GM19438 (cell line): ENCODE measurements around the gene ICAM3.

Experiments
- ATAC-seq: cut with Tn5 transposase; IDR thresholded peaks from one replicate; pipeline ENCODE4 v1.9.1; 2021; ENCODE audit warnings: low read depth; ENCODE audit not compliant: unreplicated experiment

Gene ICAM3

DNA sequence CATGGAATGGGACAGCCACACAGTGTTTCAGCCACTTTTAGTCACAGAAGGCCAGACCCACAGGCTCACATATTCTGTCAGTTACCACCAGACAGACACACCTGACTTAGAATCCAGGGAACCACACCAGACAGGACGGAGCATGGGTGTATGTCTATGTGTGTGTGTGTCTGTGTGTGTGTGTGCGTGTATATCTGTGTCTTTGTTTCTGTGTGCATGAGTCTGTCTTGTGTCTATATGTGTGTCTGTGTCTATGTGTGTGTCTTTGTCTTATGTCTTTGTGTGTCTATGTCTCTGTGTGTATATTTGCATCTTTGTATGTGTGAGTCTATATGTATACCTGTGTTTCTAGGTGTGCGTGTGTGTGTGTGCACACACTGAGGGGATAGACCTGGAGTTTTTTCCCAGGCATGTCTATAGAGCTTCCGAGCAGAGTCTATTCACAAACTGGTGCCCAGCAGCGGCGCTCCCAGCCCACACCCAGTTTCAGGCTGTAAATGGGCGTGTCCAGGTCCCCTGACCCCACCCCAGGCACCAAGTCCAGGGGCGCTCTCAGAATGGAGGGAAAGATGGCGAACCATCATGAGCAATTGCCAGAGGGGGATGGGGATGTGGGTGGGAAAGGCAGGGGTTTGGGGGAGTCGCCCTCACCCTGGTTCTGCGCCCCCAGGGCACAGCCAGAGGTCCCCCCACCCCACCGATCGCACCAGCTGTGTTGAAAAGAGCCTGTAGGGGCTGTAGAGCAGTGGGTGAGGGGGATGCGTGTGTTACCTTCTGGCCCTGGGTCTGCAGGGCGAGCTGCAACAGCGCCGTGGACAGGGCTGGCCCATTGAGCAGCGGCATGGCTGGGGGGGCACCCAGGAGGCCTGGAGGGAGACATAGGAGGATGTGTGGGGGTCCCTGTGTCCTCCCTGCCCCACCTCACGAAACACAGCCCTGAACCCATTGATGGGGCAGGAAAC is 17.3 kb downstream of the ICAM3 start:
- no peak for ATAC-seq

DNA sequence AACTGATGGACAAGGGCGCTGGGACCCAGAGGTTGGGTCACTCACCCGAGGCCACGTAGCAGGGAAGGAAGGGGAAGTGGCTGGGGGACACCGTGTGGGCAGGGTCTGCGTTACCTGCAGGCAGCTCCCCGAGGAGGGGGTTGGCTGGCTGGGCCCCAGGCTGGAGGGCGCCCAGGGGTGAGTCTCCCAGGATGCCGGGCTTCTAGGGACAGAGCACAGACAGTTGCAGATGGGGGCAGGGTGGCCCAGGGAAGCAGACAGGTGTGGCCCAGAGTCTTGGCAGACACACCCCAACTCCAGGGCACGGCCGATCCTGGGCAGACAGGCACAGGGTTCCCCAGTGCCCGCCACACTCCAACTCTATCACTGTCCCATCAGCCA is 18.0 kb downstream of the ICAM3 start:
- ATAC-seq, result no peak

DNA sequence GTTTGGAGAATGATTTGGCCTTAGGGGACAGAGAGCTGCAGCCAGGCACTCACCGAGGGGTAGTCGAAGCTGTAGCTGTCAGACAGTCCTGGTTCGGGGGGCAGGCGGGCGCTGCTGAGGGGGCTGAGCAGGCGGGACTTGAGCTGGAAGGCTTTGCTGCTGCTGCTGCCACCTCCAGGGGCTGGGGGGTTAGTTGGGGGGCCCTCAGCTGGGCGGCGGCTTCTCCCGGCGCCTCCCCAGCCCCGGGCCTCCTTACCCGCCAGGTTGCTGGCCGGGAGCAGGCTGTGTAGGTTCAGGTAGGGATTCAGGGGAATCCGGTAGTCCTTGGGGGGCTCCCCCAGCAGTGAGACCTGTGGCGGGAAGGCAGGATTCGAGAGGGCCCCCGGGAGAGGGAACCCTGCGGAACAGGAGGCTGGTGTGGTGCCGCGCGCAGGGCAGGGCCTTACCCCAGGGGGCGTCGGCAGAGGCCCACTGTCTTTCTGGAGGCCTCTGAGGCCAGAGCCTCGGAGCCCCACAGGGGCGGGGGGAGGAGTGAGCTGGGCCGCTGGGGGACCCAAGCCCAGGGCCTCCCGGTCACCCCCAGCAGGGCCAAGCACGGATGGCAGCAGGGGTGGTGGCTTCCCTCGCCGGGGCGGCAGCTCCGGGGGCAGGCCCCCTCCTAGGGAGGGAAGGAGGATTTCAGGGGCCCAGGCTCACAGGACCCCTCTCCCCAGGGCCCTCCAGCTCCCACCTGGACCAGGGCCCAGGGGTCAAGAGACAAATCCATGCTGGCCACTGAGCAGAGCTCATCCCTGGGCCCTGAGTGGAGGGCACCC is 18.6 kb downstream of the ICAM3 start:
- ATAC-seq, result no peak

DNA sequence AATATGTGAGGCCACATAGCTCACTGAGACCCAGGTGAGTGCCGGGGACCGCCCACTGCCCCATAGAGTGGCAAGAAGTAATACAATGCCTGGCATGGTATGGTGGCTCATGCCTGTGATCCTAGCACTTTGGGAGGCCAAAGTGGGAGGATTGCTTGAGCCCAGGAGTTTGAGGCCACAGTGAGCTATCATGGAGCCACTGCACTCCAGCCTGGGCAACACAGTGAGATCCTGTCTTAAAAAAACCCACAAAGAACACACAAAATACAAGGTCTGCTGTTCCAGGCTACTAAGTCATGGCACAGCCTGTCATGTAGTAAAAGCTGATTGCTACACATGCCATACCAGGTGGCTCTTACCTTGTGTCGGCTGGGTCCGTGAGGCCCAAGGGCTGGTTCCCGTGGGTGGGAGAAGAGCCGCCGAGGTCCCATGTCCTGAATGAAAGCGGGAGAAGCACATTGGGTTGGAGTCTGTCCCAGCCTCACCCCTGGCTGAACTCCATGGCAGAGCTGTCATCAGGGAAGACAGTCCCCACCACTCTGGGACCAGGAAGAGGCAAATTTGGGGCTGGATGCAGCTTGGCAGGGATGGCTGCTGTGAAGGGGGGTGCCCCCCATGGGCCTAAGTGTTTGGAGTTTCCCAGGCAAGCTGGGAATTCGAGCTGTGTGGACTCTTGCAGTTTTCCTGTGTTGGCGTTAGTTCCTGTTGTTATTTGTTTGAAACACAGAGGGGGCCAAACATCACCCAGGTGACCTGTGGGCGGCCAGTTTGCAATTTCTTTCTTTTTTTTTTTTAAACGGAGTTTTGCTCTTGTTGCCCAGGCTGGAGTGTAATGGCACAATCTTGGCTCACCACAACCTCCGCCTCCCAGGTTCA is 20.4 kb downstream of the ICAM3 start:
- ATAC-seq, result no peak

DNA sequence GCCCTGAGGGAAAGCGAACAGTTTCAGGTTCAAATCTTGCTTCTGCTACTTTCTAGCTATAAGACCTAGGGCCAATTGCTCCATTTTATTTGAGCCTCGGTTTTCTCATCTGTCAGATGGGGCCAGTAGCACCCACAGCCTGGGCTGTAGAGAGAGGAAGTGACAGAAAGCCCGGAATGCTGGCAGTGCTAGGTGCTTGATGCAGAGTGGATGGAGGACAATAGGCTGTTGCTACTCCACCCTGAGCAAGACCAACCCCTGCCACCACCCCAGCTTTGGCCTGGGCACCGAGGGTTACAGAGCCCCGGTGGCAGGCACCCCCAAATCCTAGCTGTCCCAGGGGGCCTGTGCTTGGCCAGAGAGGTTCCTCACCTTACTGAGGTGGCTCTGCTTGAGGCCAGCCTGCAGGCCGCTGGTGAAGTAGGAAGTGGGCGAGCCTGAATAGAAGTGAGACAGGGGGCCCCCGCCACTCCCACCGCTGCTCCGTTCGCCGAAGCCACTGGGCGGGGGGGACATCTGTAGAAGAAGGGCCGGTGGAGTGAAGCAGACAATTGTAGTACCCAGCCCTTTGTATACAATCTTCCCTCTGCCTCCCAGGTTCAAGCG is 21.5 kb downstream of the ICAM3 start:
- ATAC-seq, result no peak

DNA sequence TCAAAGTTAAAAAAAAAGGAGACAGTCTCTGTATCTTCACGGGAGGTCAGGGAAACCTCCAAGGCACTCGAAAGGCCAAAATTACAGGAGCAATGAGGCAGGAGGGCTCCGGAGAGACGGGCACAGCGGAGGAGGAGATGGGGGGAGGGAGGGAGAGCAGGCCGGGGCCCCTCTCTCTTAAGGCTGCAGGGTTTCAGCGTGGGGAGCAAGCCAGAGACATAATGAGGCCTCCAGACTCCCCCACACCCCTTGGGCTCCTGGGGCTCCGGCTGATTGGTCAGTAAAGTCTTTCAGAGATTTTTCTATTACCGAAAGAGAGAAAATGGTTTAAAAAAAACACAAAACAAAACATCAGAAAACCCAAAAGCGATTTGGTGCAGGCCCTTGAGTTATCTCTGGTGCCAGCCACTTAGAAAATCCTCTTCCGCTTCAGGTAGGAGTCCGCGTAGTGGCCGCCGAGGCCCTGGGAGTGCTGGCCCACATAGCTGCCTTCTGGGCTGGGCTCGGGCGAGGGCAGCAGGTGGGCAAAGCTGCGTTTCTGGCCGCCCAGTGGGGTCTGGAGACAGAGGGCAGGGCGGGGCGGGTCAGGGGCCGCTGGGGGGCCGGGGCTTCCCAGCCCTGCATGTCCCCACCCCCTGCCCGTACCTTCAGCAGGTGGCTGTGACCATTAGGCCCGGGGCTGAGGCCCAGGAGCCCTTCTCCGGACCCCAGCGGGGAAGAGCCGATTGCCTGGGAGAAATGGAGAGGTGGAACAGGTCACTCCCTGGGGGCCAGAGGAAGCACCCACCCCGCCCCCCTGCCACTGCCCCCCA is 22.2 kb downstream of the ICAM3 start:
- no peak for ATAC-seq

DNA sequence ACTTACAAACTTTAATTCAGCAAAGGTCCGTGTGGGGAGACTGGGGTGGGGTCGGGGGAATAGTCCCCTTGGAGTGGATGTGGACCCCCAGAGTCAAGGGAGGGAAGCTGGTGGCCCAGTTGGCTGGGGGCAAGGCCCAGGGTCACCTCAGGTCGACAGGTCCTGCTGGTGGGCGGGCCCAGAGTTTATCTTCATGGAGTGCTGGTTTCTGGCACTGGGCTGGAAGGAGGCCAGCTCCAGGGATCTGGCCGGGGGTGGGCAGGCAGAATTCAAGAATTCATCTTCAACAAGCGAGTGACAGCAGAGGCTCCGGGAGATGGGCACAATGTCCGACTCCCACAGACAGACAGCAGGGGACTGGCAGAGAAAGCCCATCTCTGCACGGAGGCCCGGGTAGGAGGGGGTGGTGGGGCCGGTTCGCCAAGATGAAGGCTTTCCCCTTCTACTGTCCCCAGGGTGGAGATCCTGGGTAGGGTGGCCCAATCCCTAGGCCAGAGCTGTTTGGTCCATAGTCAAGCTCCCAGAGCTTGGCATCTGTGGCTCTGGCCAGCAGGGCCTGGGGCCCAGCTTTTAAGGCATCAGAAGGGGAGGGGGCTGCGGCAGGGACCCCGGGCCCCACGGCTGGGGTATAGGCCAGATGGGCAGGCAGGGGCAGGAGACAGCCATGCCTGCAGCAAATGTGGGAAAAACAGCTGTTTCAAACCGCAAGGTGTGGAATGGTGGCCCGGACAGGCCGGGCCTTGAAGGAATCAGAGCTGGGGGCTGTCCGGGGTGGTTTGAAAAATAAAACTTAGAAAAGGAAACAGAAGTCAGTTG is 23.0 kb downstream of the ICAM3 start:
- ATAC-seq, result no peak

DNA sequence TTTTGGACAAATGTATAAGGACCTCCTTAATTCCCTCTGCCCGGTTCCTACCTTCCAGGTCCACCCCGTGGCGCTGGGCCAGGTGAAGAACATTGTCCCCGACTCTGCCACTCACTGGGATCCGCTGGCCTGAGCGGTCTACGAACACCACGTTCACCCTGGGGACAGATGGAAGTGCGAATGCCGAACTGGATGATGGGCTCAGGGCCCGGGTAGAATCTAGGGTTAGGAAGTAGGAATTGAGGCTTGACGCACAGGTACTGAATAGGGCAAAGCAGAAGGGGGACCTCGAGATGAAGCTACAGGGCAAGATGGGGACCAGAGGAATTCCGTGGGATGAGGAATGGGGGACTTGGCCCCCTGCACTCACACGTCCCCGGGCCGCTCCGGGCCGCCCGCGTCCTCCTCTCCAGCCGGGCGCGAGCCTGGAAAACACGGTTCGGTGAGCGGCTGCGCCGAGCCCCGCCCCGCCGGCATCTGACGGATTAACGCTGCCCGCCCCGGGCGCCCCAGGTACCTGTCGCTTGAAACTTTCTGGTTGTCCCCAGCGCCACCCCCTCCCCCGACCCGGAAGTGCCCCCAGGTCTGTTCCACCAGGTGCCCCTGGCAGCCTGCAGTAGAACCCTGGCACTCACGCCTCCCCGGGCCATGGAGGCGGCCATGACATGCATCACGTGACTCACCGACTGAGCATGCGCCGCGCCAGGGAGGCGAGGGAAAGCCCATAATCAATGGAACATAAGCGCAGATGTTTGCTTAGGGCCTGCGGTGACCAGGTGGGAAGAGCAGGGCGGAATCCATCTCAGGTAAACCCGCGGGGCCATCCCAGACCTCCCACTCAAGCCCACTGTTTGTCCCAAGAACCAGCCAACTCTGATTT is 23.8 kb downstream of the ICAM3 start, which contains the start of gene FDX2:
Gene FDX2, minus strand, starts transcription at position 681 of the 880 bp plus-strand sequence. Its CDS starts 19 bp downstream, at position 662.
- no peak for ATAC-seq

DNA sequence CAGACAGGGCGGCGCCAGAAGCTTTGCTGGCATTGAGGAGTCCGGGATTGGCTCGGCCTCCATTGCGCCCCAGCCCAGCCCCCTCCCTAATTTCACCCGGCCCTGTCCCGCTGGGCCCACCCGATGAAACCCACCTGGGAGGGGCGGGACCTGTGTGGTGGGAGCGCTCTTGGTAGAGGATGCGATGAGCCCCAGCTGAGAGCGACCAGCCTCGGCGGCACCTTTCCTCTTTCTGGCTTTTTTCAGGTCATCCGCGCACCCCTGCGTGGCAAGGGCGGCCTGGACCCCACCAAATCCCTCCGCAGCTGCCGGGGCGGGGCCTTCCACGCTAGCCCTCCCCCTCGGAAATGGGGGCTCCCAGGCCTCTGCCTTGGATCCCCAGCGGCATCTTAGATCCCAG is 30.0 kb downstream of the ICAM3 start, which contains the start of gene ZGLP1:
Gene ZGLP1, minus strand, starts transcription at position 393 of the 400 bp plus-strand sequence.
- no peak for ATAC-seq

DNA sequence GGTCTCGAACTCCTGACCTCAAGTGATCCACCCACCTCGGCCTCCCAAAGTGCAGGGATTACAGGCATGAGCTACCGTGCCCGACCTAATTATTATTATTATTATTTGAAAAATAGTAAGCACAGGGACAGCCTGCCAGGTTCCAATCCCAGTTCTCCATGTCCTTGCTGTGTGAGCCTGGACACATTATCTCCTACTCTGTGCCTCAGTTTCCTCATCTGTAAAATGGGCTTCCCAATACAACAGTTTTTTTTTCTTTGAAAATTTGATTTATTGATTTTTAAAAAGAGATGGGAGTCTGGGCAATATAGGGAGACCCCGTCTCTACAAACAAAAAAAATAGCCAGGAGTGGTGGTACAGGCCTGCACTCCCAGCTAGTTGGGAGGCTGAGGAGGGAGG is 33.1 kb downstream of the ICAM3 start:
- no peak for ATAC-seq

DNA sequence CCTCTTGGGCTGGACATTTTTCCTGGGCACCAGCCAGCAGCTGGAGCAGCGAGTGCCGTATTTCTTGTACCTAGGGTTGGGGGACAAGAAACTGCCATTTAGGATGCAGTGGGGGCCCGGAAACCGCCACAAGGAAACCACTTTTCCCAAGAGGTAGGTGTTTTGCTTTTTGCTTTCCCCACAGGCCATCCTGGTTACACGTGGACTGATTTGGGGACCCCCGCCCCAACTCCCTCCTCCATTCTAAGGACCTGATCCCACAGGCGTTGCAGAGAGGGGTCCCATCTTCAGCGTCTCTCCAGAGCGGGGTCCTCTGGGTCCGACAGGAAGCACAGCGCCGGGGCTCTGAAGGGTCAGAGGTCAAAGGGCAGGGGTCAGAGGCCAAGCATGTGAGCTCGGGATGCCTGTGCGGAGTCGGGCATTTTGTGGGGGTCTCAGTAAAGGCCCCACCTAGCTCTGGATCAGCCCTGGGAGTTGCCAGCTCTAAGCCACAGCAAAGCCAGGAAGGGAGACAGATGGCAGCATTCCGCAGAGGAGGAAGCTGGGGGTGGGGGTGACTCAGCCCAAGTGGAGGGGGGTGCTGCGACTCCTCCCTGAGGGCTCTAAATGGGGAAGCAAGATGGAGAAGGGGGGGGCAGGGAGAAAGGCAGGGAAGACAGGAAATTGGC is 34.2 kb downstream of the ICAM3 start:
- ATAC-seq, result no peak

DNA sequence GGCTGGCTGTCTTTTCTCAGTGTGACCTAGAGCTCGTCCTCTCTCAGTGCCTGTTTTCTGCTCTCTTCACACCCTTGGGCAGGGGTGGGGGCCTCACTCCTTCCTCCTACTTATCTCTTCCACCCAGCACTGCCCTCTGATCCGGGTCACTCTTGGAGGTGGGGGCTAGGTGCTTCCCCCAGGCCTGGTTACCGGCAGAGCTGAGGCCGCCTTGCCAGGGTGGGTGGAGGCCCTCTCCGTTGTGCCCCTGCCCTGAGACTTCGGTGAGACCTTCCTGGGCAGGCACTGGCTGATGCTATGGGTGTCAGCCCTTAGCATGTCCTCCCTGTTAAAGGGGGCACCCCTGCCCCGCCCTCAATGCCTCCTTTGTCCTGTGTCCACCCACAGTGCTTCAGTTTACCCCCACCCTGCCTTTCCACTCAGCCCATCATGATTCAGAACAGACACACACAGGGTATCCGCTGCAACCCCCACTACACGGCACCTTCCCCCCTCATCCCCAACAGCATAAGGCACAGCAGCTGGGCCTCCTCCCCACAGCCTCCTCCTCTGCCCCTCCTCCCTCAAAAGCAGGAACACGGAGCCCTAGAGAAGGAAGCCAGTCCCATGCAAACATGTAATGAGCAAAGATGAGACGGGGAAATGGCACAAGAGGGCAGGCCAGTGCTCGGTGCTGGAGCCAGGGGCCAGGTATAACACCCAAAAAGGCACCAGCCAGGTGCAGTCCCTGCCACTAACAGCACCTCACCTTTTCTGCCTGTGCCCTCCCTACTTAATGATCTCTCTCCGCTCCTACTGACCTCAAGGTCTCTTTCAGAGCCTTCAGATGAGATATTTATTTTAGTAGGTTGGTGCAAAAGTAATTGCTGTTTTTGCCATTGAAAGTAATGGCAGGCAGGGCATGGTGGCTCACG is 39.6 kb downstream of the ICAM3 start:
- no peak for ATAC-seq

DNA sequence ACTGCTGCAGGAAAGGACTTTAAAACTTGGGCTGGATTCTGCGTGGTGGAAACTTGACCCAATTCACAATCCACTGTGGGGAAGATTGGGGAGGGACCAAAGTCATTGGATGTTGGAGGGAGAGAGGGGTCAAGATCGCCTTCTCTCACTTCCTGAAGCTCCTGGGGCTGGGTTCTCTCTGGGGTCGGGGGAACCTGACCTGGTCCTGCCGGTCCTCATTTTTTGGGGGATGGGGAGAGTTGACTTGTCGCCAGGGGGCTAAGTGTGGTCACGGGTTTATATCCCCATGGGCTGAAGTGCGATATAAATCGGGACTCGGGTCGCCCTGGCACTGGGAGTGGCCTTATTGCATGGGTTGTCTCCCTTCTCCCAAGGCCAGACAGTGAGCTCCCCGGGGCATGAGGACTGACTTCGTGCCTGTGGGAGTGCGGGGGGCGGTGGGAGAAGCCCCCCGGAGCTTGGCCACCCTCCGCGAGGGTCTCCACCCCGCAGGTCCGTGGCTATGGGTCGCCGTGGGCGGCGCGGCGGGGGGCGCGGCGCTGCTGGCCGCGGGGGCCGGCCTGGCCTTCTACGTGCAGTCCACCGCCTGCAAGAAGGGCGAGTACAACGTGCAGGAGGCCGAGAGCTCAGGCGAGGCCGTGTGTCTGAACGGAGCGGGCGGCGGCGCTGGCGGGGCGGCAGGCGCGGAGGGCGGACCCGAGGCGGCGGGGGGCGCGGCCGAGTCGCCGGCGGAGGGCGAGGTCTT is 43.4 kb downstream of the ICAM3 start:
- ATAC-seq, result no peak

DNA sequence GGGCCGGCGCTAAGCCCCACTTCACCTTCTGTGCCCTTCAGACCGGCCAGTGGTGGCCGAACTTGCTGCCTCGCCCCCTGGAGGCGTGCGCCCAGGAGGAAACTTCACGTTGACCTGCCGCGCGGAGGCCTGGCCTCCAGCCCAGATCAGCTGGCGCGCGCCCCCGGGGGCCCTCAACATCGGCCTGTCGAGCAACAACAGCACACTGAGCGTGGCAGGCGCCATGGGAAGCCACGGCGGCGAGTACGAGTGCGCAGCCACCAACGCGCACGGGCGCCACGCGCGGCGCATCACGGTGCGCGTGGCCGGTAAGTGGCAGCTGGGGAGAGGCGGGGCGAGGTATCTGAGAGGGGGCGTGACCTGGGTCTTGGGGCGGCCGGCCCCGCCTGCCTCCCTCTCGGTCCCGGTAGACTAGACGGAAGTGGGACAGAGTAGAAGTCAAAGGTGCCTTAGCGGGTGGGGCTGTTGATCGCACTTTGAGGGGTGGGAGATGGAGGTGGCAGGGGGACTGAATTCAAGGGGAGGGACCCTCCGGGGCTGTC is 44.0 kb downstream of the ICAM3 start:
- ATAC-seq, result no peak

DNA sequence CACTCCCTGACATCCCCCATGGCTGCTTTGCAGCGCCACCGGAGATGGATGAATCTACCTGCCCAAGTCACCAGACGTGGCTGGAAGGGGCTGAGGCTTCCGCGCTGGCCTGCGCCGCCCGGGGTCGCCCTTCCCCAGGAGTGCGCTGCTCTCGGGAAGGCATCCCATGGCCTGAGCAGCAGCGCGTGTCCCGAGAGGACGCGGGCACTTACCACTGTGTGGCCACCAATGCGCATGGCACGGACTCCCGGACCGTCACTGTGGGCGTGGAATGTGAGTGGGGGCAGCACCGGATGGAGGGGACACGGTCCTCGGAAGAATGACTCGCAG is 45.1 kb downstream of the ICAM3 start:
- no peak for ATAC-seq
